ENCODE measurements around the gene KRT78.

Gene KRT78

GRCh38 chr12:52808573-52809160 lies 40.1 kb downstream of the KRT78 start:
- DNase-seq (ENCODE audit: low spot score in 2 of 2): no peak
- Mint-ChIP-seq H3K4me1 (no peaks in the 10 kb centered on the region), H3K4me3 (no peak overlapping the region), H3K27me3 (peaks cover 16% of the 10 kb centered on the region), H3K27ac (no peak overlapping the region), H3K9me3 (no peaks in the 10 kb centered on the region), H3K36me3 (no peaks in the 10 kb centered on the region)
- ATAC-seq (ENCODE audit: low read depth): no peak

- ATAC-seq (ENCODE audit: low read depth) (no peak), DNase-seq (ENCODE audit: low spot score in 2 of 2) (no peak)
- H3K36me3 Mint-ChIP-seq: no peaks in the 10 kb centered on the region
- no peak overlapping the region for H3K4me3 Mint-ChIP-seq
- H3K27ac Mint-ChIP-seq: no peak overlapping the region
- H3K9me3 Mint-ChIP-seq: no peaks in the 10 kb centered on the region
- H3K27me3 Mint-ChIP-seq: peaks cover 18% of the 10 kb centered on the region
- H3K4me1 Mint-ChIP-seq: no peaks in the 10 kb centered on the region
Observed at GRCh38 chr12:52807544-52808470, 41.0 kb downstream of the KRT78 start.

GRCh38 chr12:52806821-52807543 lies 41.8 kb downstream of the KRT78 start:
- H3K27ac Mint-ChIP-seq: no peak overlapping the region
- no peak overlapping the region for H3K4me3 Mint-ChIP-seq
- no peaks in the 10 kb centered on the region for H3K9me3 Mint-ChIP-seq
- no peak for ATAC-seq (ENCODE audit: low read depth)
- no peaks in the 10 kb centered on the region for H3K36me3 Mint-ChIP-seq
- H3K27me3 Mint-ChIP-seq: peaks cover 21% of the 10 kb centered on the region
- DNase-seq (ENCODE audit: low spot score in 2 of 2): no peak
- no peaks in the 10 kb centered on the region for H3K4me1 Mint-ChIP-seq

- no peaks in the 10 kb centered on the region for H3K4me1 Mint-ChIP-seq
- ATAC-seq (ENCODE audit: low read depth) (no peak), DNase-seq (ENCODE audit: low spot score in 2 of 2) (no peak)
- no peak overlapping the region for H3K27ac Mint-ChIP-seq
- no peaks in the 10 kb centered on the region for H3K9me3 Mint-ChIP-seq
- peaks cover 21% of the 10 kb centered on the region for H3K27me3 Mint-ChIP-seq
- H3K36me3 Mint-ChIP-seq: no peaks in the 10 kb centered on the region
- H3K4me3 Mint-ChIP-seq: no peak overlapping the region
Observed at GRCh38 chr12:52806169-52806811, 42.5 kb downstream of the KRT78 start.

GRCh38 chr12:52805739-52806138 lies 43.1 kb downstream of the KRT78 start:
- no peak for DNase-seq (ENCODE audit: low spot score in 2 of 2)
- H3K4me1 Mint-ChIP-seq: no peaks in the 10 kb centered on the region
- H3K9me3 Mint-ChIP-seq: no peaks in the 10 kb centered on the region
- H3K27me3 Mint-ChIP-seq: peaks cover 21% of the 10 kb centered on the region
- H3K36me3 Mint-ChIP-seq: no peaks in the 10 kb centered on the region
- H3K4me3 Mint-ChIP-seq: no peak overlapping the region
- no peak for ATAC-seq (ENCODE audit: low read depth)
- H3K27ac Mint-ChIP-seq: no peak overlapping the region

- Mint-ChIP-seq H3K9me3 (no peaks in the 10 kb centered on the region), H3K36me3 (no peaks in the 10 kb centered on the region)
Observed at GRCh38 chr12:52805000-52805399, 43.8 kb downstream of the KRT78 start.

GRCh38 chr12:52802442-52802841 lies 46.4 kb downstream of the KRT78 start:
- ATAC-seq (ENCODE audit: low read depth) (no peak), DNase-seq (ENCODE audit: low spot score in 2 of 2) (no peak)
- H3K4me1 Mint-ChIP-seq: no peaks in the 10 kb centered on the region
- no peaks in the 10 kb centered on the region for H3K36me3 Mint-ChIP-seq
- no peaks in the 10 kb centered on the region for H3K9me3 Mint-ChIP-seq
- peaks cover 21% of the 10 kb centered on the region for H3K27me3 Mint-ChIP-seq
- no peak overlapping the region for H3K27ac Mint-ChIP-seq
- no peak overlapping the region for H3K4me3 Mint-ChIP-seq

More at GRCh38 chr12:52805000-52805399, 43.8 kb downstream of the KRT78 start:
- DNase-seq (ENCODE audit: low spot score in 2 of 2) (no peak), ATAC-seq (ENCODE audit: low read depth) (no peak)
- no peak overlapping the region for H3K27ac Mint-ChIP-seq
- peaks cover 24% of the 10 kb centered on the region for H3K27me3 Mint-ChIP-seq
- H3K4me1 Mint-ChIP-seq: no peaks in the 10 kb centered on the region
- H3K4me3 Mint-ChIP-seq: no peak overlapping the region

- Mint-ChIP-seq H3K27ac (no peak overlapping the region), H3K27me3 (peaks cover 21% of the 10 kb centered on the region), H3K9me3 (no peaks in the 10 kb centered on the region), H3K4me1 (no peaks in the 10 kb centered on the region), H3K36me3 (no peaks in the 10 kb centered on the region), H3K4me3 (no peak overlapping the region)
- DNase-seq (ENCODE audit: low spot score in 2 of 2): no peak
- no peak for ATAC-seq (ENCODE audit: low read depth)
Observed at GRCh38 chr12:52801773-52802172, 47.0 kb downstream of the KRT78 start.

- Mint-ChIP-seq H3K4me3 (no peak overlapping the region), H3K4me1 (no peaks in the 10 kb centered on the region), H3K9me3 (no peaks in the 10 kb centered on the region), H3K27ac (no peak overlapping the region), H3K36me3 (no peaks in the 10 kb centered on the region), H3K27me3 (peaks cover 17% of the 10 kb centered on the region)
- ATAC-seq (ENCODE audit: low read depth): no peak
- DNase-seq (ENCODE audit: low spot score in 2 of 2): no peak
Observed at GRCh38 chr12:52800259-52800917, 48.4 kb downstream of the KRT78 start.

GRCh38 chr12:52799505-52800211 lies 49.1 kb downstream of the KRT78 start:
- ATAC-seq (ENCODE audit: low read depth) (no peak), DNase-seq (ENCODE audit: low spot score in 2 of 2) (no peak)
- Mint-ChIP-seq H3K4me3 (no peak overlapping the region), H3K27me3 (peaks cover 17% of the 10 kb centered on the region), H3K9me3 (no peaks in the 10 kb centered on the region), H3K4me1 (no peaks in the 10 kb centered on the region), H3K36me3 (no peaks in the 10 kb centered on the region), H3K27ac (no peak overlapping the region)

- no peaks in the 10 kb centered on the region for H3K9me3 Mint-ChIP-seq
- no peaks in the 10 kb centered on the region for H3K4me1 Mint-ChIP-seq
- no peak for DNase-seq (ENCODE audit: low spot score in 2 of 2)
Observed at GRCh38 chr12:52798671-52799504, 49.9 kb downstream of the KRT78 start.

GRCh38 chr12:52798003-52798670 lies 50.7 kb downstream of the KRT78 start:
- Mint-ChIP-seq H3K27ac (no peak overlapping the region), H3K27me3 (peaks cover 17% of the 10 kb centered on the region), H3K9me3 (no peaks in the 10 kb centered on the region), H3K4me1 (no peaks in the 10 kb centered on the region), H3K36me3 (no peaks in the 10 kb centered on the region), H3K4me3 (no peak overlapping the region)
- ATAC-seq (ENCODE audit: low read depth): no peak
- no peak for DNase-seq (ENCODE audit: low spot score in 2 of 2)

More at GRCh38 chr12:52798671-52799504, 49.9 kb downstream of the KRT78 start:
- Mint-ChIP-seq H3K27ac (no peak overlapping the region), H3K36me3 (no peaks in the 10 kb centered on the region), H3K27me3 (peaks cover 17% of the 10 kb centered on the region), H3K4me3 (no peak overlapping the region)
- ATAC-seq (ENCODE audit: low read depth): no peak

Measured in memory B cell (primary cell).